ENCODE data around the gene TICAM2.

TICAM2 gene

DNA sequence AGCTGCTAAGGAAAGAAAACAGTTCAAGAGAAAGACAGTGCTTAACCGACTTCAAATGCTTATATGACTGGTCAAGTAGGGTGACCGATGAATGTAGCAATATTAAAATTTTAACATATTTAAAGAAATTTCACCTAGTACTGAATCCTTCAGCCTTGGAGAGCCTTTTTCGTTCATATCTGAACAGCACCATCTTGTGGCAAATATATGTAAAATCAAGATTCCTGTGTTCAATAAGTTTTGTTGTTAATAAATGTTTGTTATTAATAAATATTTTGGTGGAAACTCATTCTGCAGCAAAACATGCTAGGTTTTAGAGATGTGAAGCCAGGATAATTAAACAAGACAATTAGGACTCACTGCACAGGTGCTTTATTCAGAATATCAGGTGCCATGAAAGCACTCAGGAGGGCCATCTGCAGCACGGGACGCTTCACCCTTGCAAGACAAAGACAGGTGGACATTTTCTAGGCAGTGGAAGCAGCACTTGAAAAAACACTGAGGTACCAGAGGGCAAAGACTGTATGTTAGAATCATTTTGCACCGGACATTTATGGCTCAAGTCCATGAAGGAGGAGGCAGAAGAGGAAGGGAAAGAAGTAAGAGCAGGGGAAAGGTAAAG, 15.6 kb downstream of the TICAM2 start:
- TF ChIP-seq FOXP2 (optimal IDR thresholded peaks at IDR 0.05; ENCODE audit: borderline replicate concordance, extremely low read depth, extremely low read length, insufficient read depth) (no peak), SIN3A (IDR thresholded peaks at IDR 0.05; ENCODE audit: borderline replicate concordance, insufficient read depth, low read length) (no peak), REST (IDR thresholded peaks at IDR 0.05; ENCODE audit: insufficient read depth in 1 of 2, low read depth in 2 of 2, low read length in 2 of 2) (no peak), TAF1 (IDR thresholded peaks at IDR 0.05; ENCODE audit: borderline replicate concordance, insufficient read depth, low read length) (no peak), POLR2AphosphoS5 (IDR thresholded peaks at IDR 0.05; ENCODE audit: low read depth, low read length) (no peak)

DNA sequence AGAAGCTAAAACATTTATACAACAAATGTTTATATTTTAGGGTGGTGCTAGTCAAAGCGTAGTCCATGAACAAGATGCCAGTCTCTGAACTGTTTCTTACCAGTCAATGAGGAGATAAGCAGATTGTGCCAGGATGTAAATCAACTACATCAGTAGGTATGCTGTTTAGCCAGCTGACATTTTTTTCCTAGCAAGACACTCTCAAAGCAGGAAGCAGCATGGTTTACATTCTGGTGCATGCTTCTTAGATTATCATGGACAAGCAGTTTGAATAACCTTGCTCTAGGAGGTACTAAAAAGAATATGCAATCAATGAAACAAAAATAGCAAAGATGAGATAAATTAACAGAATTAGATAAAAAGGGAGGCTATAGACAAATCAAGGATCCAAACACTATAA, 17.0 kb downstream of the TICAM2 start:
- no peak for TF ChIP-seq POLR2AphosphoS5 (IDR thresholded peaks at IDR 0.05; ENCODE audit: low read depth, low read length)
- TF ChIP-seq REST (IDR thresholded peaks at IDR 0.05; ENCODE audit: insufficient read depth in 1 of 2, low read depth in 2 of 2, low read length in 2 of 2) = no peak
- no peak for TF ChIP-seq TAF1 (IDR thresholded peaks at IDR 0.05; ENCODE audit: borderline replicate concordance, insufficient read depth, low read length)
- TF ChIP-seq FOXP2 (optimal IDR thresholded peaks at IDR 0.05; ENCODE audit: borderline replicate concordance, extremely low read depth, extremely low read length, insufficient read depth) = no peak
- TF ChIP-seq SIN3A (IDR thresholded peaks at IDR 0.05; ENCODE audit: borderline replicate concordance, insufficient read depth, low read length) = no peak

DNA sequence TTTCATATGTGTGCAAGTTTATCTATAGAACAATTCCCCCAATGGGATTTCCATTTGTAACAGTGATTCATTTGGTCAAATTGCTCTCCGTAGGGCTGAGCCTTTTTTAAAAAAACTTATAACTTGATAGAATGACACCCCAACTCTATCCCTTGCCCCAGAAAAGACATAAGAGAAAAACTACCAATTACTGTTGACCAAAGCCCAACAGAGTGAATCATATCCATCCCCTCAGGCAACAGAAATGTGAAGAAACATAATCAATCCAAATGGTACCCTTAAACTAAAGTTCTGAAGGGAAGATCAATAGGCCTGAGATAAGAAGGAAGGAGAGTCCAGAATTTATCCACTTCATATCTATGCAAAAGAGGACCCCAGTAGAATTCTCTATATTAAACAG, 17.8 kb downstream of the TICAM2 start:
- no peak for TF ChIP-seq SIN3A (IDR thresholded peaks at IDR 0.05; ENCODE audit: borderline replicate concordance, insufficient read depth, low read length)
- no peak for TF ChIP-seq TAF1 (IDR thresholded peaks at IDR 0.05; ENCODE audit: borderline replicate concordance, insufficient read depth, low read length)
- no peak for TF ChIP-seq REST (IDR thresholded peaks at IDR 0.05; ENCODE audit: insufficient read depth in 1 of 2, low read depth in 2 of 2, low read length in 2 of 2)
- TF ChIP-seq POLR2AphosphoS5 (IDR thresholded peaks at IDR 0.05; ENCODE audit: low read depth, low read length) = no peak
- no peak for TF ChIP-seq FOXP2 (optimal IDR thresholded peaks at IDR 0.05; ENCODE audit: borderline replicate concordance, extremely low read depth, extremely low read length, insufficient read depth)

DNA sequence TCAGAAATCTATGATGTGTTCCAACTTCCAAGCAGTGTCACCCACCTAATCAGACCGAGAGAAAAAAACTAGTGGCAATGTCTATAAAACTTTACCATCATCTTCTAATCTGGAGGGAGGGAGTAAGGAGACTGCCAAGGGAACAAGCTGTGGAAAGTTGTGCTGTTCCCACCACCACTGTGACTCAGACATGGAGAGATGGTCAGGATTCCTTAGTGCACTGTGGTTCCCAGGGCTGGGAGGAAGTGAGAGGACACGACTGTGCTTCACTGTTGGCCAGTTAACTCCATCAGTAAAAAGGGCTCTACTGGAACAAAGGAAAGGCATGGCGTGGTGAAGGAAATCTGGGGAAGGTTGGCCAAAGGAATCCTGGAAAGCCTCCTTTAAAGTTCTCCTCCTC, 18.8 kb downstream of the TICAM2 start:
- TF ChIP-seq REST (IDR thresholded peaks at IDR 0.05; ENCODE audit: insufficient read depth in 1 of 2, low read depth in 2 of 2, low read length in 2 of 2) (no peak), SIN3A (IDR thresholded peaks at IDR 0.05; ENCODE audit: borderline replicate concordance, insufficient read depth, low read length) (no peak), TAF1 (IDR thresholded peaks at IDR 0.05; ENCODE audit: borderline replicate concordance, insufficient read depth, low read length) (no peak), POLR2AphosphoS5 (IDR thresholded peaks at IDR 0.05; ENCODE audit: low read depth, low read length) (no peak), FOXP2 (optimal IDR thresholded peaks at IDR 0.05; ENCODE audit: borderline replicate concordance, extremely low read depth, extremely low read length, insufficient read depth) (no peak)
